ENCODE data around the gene DPP10.

- TF ChIP-seq, protein P1, sequence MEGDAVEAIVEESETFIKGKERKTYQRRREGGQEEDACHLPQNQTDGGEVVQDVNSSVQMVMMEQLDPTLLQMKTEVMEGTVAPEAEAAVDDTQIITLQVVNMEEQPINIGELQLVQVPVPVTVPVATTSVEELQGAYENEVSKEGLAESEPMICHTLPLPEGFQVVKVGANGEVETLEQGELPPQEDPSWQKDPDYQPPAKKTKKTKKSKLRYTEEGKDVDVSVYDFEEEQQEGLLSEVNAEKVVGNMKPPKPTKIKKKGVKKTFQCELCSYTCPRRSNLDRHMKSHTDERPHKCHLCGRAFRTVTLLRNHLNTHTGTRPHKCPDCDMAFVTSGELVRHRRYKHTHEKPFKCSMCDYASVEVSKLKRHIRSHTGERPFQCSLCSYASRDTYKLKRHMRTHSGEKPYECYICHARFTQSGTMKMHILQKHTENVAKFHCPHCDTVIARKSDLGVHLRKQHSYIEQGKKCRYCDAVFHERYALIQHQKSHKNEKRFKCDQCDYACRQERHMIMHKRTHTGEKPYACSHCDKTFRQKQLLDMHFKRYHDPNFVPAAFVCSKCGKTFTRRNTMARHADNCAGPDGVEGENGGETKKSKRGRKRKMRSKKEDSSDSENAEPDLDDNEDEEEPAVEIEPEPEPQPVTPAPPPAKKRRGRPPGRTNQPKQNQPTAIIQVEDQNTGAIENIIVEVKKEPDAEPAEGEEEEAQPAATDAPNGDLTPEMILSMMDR (conservative IDR thresholded peaks at IDR 0.05; ENCODE audit: low read length) = no peak
- no peak for TF ChIP-seq EZH2phosphoT487 (IDR thresholded peaks at IDR 0.05; ENCODE audit: borderline replicate concordance)
Measured at GRCh38 chr2:114797540-114797939, 355.1 kb downstream of the DPP10 start.
